ENCODE data around the gene ZNF883. TPM values are rescaled to one million over a fixed set of nuclear protein-coding genes. Genes with fewer than 3 reads are reported as not detected.

Gene ZNF883
- total and polyA plus RNA-seq, 2 of the 4 experiments (the other 2 are of a cell fraction) = 0.51 to 0.54 TPM

DNA sequence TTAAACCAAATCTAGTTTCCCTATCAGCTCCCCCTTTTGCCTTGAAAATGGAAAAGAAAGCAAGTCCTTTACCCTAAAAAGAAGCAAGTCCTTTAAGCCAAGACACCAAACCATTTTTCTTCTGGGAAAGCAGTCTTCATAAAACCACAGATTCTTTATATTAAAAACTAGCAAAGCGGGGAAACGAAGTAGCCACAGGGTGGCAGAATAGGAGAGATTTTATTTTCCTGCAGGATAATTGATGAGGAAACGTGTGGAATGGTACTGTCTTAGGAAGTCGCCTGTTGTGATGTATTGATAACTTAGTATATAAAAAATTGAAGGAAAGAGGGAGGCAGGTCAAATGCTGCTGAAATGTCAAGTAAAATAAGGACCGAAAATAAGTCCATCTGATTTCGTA is 41.1 kb downstream of the ZNF883 start:
- no peak overlapping the region for H2BK15ac ChIP-seq (ENCODE audit: low read depth, low read length)
- no peak overlapping the region for H3K27ac ChIP-seq (ENCODE audit: insufficient read depth, low read length)
- H3K56ac ChIP-seq (ENCODE audit: extremely low read depth, insufficient read depth, low read length) = no peak overlapping the region
- POLR2A ChIA-PET (ENCODE audit: unreplicated experiment) = no interaction called here
- H3K79me1 ChIP-seq (ENCODE audit: low read depth in 1 of 2, low read length in 2 of 2) = no peaks in the 10 kb centered on the region
- H3K14ac ChIP-seq (replicated peaks; ENCODE audit: low read depth, low read length) = no peak overlapping the region
- no peaks in the 10 kb centered on the region for H4K20me1 ChIP-seq (ENCODE audit: insufficient read depth, low read length)
- intact Hi-C loops (cut with micrococcal nuclease) = loop anchor here (10.0 kb wide), 1 partner anchor 126 kb away; no protein-coding TSS in a partner anchor
- 42% methylated on average over 2 of the region's 6 CpGs; no CpG with 5 or more reads in 1 of the 2 experiments for WGBS, 2 experiments (ENCODE audit: extremely low coverage in 2 of 2, insufficient read length in 1 of 2)
- H4K5ac ChIP-seq (ENCODE audit: low read depth, low read length) = no peak overlapping the region
- no peak overlapping the region for H2AFZ ChIP-seq (replicated peaks; ENCODE audit: low read length, poor library complexity)
- H4K91ac ChIP-seq (ENCODE audit: insufficient read depth, low read depth, low read length) = no peak overlapping the region
- no peak overlapping the region for H4K8ac ChIP-seq (ENCODE audit: low read depth in 2 of 2, low read length in 2 of 2)
- dilution Hi-C loops (cut with HindIII; ENCODE audit: low sequenced_read_pairs, unreplicated experiment) = no loop called here
- H3K9ac ChIP-seq (ENCODE audit: low read depth, low read length) = no peak overlapping the region
- no peak overlapping the region for H3K4me3 ChIP-seq (ENCODE audit: insufficient read depth, low read depth, low read length)
- H2BK20ac ChIP-seq (ENCODE audit: low read depth, low read length) = no peak overlapping the region
- CTCF ChIA-PET = interaction anchor here (0.6 kb wide), 1 partner anchor 158 kb away, joined by 5 read pairs; no protein-coding TSS in a partner anchor
- H3K4me2 ChIP-seq (ENCODE audit: low read depth, low read length) = no peak overlapping the region
- H2AK5ac ChIP-seq (ENCODE audit: low read depth, low read length) = no peak overlapping the region
- H3K4me1 ChIP-seq (ENCODE audit: control insufficient read depth, insufficient read depth, low read length) = no peaks in the 10 kb centered on the region
- H2BK5ac ChIP-seq (ENCODE audit: low read depth, low read length, poor library complexity, severe bottlenecking) = no peak overlapping the region
- H3K36me3 ChIP-seq (ENCODE audit: control insufficient read depth, insufficient read depth, low read length) = no peaks in the 10 kb centered on the region
- no peak overlapping the region for H3K23ac ChIP-seq (ENCODE audit: low read depth, low read length)
- no peak for TF ChIP-seq ELK1 (IDR thresholded peaks at IDR 0.05; ENCODE audit: borderline replicate concordance, low read depth, low read length)
- TF ChIP-seq, protein P1, sequence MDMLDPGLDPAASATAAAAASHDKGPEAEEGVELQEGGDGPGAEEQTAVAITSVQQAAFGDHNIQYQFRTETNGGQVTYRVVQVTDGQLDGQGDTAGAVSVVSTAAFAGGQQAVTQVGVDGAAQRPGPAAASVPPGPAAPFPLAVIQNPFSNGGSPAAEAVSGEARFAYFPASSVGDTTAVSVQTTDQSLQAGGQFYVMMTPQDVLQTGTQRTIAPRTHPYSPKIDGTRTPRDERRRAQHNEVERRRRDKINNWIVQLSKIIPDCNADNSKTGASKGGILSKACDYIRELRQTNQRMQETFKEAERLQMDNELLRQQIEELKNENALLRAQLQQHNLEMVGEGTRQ (IDR thresholded peaks at IDR 0.05; ENCODE audit: low read depth, low read length) = no peak
- TF ChIP-seq BHLHE40 (IDR thresholded peaks at IDR 0.05; ENCODE audit: low read depth, low read length) = no peak
- TF ChIP-seq, protein P2, sequence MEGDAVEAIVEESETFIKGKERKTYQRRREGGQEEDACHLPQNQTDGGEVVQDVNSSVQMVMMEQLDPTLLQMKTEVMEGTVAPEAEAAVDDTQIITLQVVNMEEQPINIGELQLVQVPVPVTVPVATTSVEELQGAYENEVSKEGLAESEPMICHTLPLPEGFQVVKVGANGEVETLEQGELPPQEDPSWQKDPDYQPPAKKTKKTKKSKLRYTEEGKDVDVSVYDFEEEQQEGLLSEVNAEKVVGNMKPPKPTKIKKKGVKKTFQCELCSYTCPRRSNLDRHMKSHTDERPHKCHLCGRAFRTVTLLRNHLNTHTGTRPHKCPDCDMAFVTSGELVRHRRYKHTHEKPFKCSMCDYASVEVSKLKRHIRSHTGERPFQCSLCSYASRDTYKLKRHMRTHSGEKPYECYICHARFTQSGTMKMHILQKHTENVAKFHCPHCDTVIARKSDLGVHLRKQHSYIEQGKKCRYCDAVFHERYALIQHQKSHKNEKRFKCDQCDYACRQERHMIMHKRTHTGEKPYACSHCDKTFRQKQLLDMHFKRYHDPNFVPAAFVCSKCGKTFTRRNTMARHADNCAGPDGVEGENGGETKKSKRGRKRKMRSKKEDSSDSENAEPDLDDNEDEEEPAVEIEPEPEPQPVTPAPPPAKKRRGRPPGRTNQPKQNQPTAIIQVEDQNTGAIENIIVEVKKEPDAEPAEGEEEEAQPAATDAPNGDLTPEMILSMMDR (conservative IDR thresholded peaks at IDR 0.05; ENCODE audit: low read depth, low read length) = peak; percentile 45
- no peak for TF ChIP-seq NFE2L2 (IDR thresholded peaks at IDR 0.05; ENCODE audit: low read depth, low read length)
- TF ChIP-seq RAD21 (IDR thresholded peaks at IDR 0.05; ENCODE audit: low read length) = 0 out of 2 replicates have a peak, but pooled peaks have one; percentile 16
- TF ChIP-seq SMC3 (IDR thresholded peaks at IDR 0.05; ENCODE audit: low read depth, low read length) = peak; percentile 33; the same call in 1 of the 2 replicates
- TF ChIP-seq MAZ (IDR thresholded peaks at IDR 0.05; ENCODE audit: borderline replicate concordance, low read depth, low read length) = no peak
- ATAC-seq (ENCODE audit: low read depth) = peak; percentile 44
- no peak overlapping the region for H3K18ac ChIP-seq (ENCODE audit: low read depth, low read length)
- in situ Hi-C loops (cut with MboI; ENCODE audit: low sequenced_read_pairs) = no loop called here
- H3K9me1 ChIP-seq (ENCODE audit: insufficient read depth, low read length) = no peaks in the 10 kb centered on the region
- H3K4ac ChIP-seq (ENCODE audit: low read depth, low read length) = no peak overlapping the region
- no TSS peak for BruUV-seq (replicated peaks)
- H3K9me3 ChIP-seq (ENCODE audit: control insufficient read depth, insufficient read depth, low read length) = no peaks in the 10 kb centered on the region
- H2AK9ac ChIP-seq (replicated peaks; ENCODE audit: low read depth, low read length, poor library complexity) = no peak overlapping the region
- DNase-seq = no peak
- H2BK120ac ChIP-seq (ENCODE audit: low read depth, low read length) = no peak overlapping the region
- no peaks in the 10 kb centered on the region for H3K27me3 ChIP-seq (ENCODE audit: control insufficient read depth, insufficient read depth, low read length)

Data from IMR-90 (cell line).